Stimulated activated CD4-positive, alpha-beta T cell treated with anti-CD3 and anti-CD28 coated beads, Interleukin-15, amount 100 ng/mL, for 1 hour (primary cell): ENCODE measurements around the gene DISP2.

Experiments
- DNase-seq, 2 donors: peaks; one replicate each; pipeline ENCODE4 v3.0.0-alpha.2; 2020; ENCODE audit warnings: low read depth in 1 of 2, low spot score in 1 of 2

DISP2 gene

GRCh38 chr15:40382580-40383456, 24.8 kb downstream of the DISP2 start, which contains the start of gene KNSTRN:
TSS of gene KNSTRN (plus strand) at chr15:40382721. CDS start at chr15:40382836, 115 bp downstream.
- peak; percentile 80 to 82 for DNase-seq

- DNase-seq, result no peak
These were observed 28.5 kb downstream of the DISP2 start for GRCh38 chr15:40386480-40386879.

- no peak for DNase-seq
These were observed 31.2 kb downstream of the DISP2 start for GRCh38 chr15:40388941-40389823.

GRCh38 chr15:40389824-40390595, 32.0 kb downstream of the DISP2 start:
- no peak for DNase-seq

- no peak for DNase-seq
These were observed 35.2 kb downstream of the DISP2 start for GRCh38 chr15:40392986-40393948.

GRCh38 chr15:40397688-40398412, 39.8 kb downstream of the DISP2 start:
- no peak for DNase-seq

- DNase-seq, result no peak
These were observed 40.4 kb downstream of the DISP2 start for GRCh38 chr15:40398413-40398873.

- no peak for DNase-seq
These were observed 41.4 kb downstream of the DISP2 start for GRCh38 chr15:40399370-40399769.

GRCh38 chr15:40405501-40406381, 47.7 kb downstream of the DISP2 start, which contains the start of gene IVD:
TSS of gene IVD (plus strand) at chr15:40405795. CDS start at chr15:40405828, 33 bp downstream.
- DNase-seq, result peak; percentile 72 to 84

- no peak for DNase-seq
These were observed 49.4 kb downstream of the DISP2 start for GRCh38 chr15:40407330-40407990.

- DNase-seq, result no peak
These were observed 51.3 kb downstream of the DISP2 start for GRCh38 chr15:40409366-40409765.

GRCh38 chr15:40410476-40410875, 52.5 kb downstream of the DISP2 start:
- no peak for DNase-seq

GRCh38 chr15:40412095-40412759, 54.2 kb downstream of the DISP2 start:
- DNase-seq, result no peak

GRCh38 chr15:40413036-40413435, 55.0 kb downstream of the DISP2 start:
- DNase-seq, result no peak

- no peak for DNase-seq
These were observed 56.8 kb downstream of the DISP2 start for GRCh38 chr15:40414816-40415215.

- DNase-seq, result no peak
These were observed 57.2 kb downstream of the DISP2 start for GRCh38 chr15:40415226-40415625.

- DNase-seq, result no peak
These were observed 58.0 kb downstream of the DISP2 start for GRCh38 chr15:40416056-40416455.
